HEK293 (cell line): Measurements from ENCODE around the gene LY6G6D.
A peak's percentile ranks its signal among the peaks of the same experiment; 100 is the strongest.

Source experiments
- FEZF1 ChIP-seq: fragments of 450-650 bp; formaldehyde crosslinking; IDR thresholded peaks from 2 replicates; pipeline ENCODE4 v1.5.1; 2016; ENCODE audit warnings: missing biosample characterization, missing genetic modification characterization
- HOXD13 ChIP-seq: sonication (generic); formaldehyde crosslinking; IDR thresholded peaks from 2 replicates; pipeline ENCODE4 v1.8.0; 2022; ENCODE audit warnings: missing genetic modification reagents, borderline replicate concordance
- KLF1 ChIP-seq: fragments of 450-650 bp; formaldehyde crosslinking; IDR thresholded peaks from 2 replicates; pipeline ENCODE4 v1.5.1; 2016; ENCODE audit warnings: missing biosample characterization, missing genetic modification characterization
- KLF7 ChIP-seq: fragments of 450-650 bp; formaldehyde crosslinking; IDR thresholded peaks from 2 replicates; pipeline ENCODE4 v1.5.1; 2016; ENCODE audit warnings: missing biosample characterization, missing genetic modification characterization, borderline replicate concordance
- MYNN ChIP-seq: fragments of 450-650 bp; formaldehyde crosslinking; IDR thresholded peaks from 2 replicates; pipeline ENCODE4 v1.5.1; 2016; ENCODE audit warnings: missing biosample characterization, missing genetic modification characterization, borderline replicate concordance
- REPIN1 ChIP-seq: fragments of 450-650 bp; formaldehyde crosslinking; IDR thresholded peaks from 2 replicates; pipeline ENCODE4 v1.5.1; 2017; ENCODE audit warnings: missing biosample characterization, missing genetic modification characterization, low read depth
- SALL2 ChIP-seq: fragments of 450-650 bp; formaldehyde crosslinking; IDR thresholded peaks from 2 replicates; pipeline ENCODE4 v1.5.0; 2017; ENCODE audit warnings: missing biosample characterization, mild to moderate bottlenecking, missing genetic modification characterization, borderline replicate concordance
- SCRT2 ChIP-seq: fragments of 450-650 bp; formaldehyde crosslinking; IDR thresholded peaks from 2 replicates; pipeline ENCODE4 v1.5.1; 2016; ENCODE audit warnings: missing biosample characterization, missing genetic modification characterization
- SP7 ChIP-seq: fragments of 450-650 bp; formaldehyde crosslinking; IDR thresholded peaks from 2 replicates; pipeline ENCODE4 v1.5.1; 2016; ENCODE audit warnings: missing biosample characterization, missing genetic modification characterization
- ZBTB7A ChIP-seq: fragments of 450-650 bp; formaldehyde crosslinking; IDR thresholded peaks from 2 replicates; pipeline ENCODE4 v1.5.1; 2016; ENCODE audit warnings: low read depth, missing biosample characterization, missing genetic modification characterization
- ZEB2 ChIP-seq: fragments of 450-650 bp; formaldehyde crosslinking; IDR thresholded peaks from 2 replicates; pipeline ENCODE4 v1.5.1; 2016; ENCODE audit warnings: missing biosample characterization, missing genetic modification characterization
- ZNF10 ChIP-seq: fragments of 450-650 bp; formaldehyde crosslinking; IDR thresholded peaks from 2 replicates; pipeline ENCODE4 v1.5.1; 2017; ENCODE audit warnings: missing biosample characterization, missing genetic modification characterization
- ZNF114 ChIP-seq: fragments of 450-650 bp; formaldehyde crosslinking; IDR thresholded peaks from 2 replicates; pipeline ENCODE4 v1.5.0; 2017; ENCODE audit warnings: missing biosample characterization, missing genetic modification characterization
- ZNF138 ChIP-seq: fragments of 450-650 bp; formaldehyde crosslinking; IDR thresholded peaks from 2 replicates; pipeline ENCODE4 v1.5.1; 2016; ENCODE audit warnings: missing biosample characterization, missing genetic modification characterization, borderline replicate concordance
- ZNF146 ChIP-seq: fragments of 450-650 bp; formaldehyde crosslinking; IDR thresholded peaks from 2 replicates; pipeline ENCODE4 v1.5.1; 2016; ENCODE audit warnings: missing biosample characterization, missing genetic modification characterization
- ZNF157 ChIP-seq: fragments of 450-650 bp; formaldehyde crosslinking; IDR thresholded peaks from 2 replicates; pipeline ENCODE4 v1.5.1; 2016; ENCODE audit warnings: missing biosample characterization, missing genetic modification characterization
- ZNF184 ChIP-seq: fragments of 450-650 bp; IDR thresholded peaks from 2 replicates; pipeline ENCODE4 v1.5.1; 2018; ENCODE audit warnings: missing biosample characterization, mild to moderate bottlenecking, missing genetic modification characterization
- ZNF211 ChIP-seq: fragments of 450-650 bp; formaldehyde crosslinking; IDR thresholded peaks from 2 replicates; pipeline ENCODE4 v1.5.1; 2016; ENCODE audit warnings: low read depth, missing biosample characterization, missing genetic modification characterization
- ZNF266 ChIP-seq: fragments of 450-650 bp; formaldehyde crosslinking; IDR thresholded peaks from 2 replicates; pipeline ENCODE4 v1.5.1; 2016; ENCODE audit warnings: missing biosample characterization, missing genetic modification characterization, low read depth
- ZNF292 ChIP-seq: fragments of 450-650 bp; formaldehyde crosslinking; IDR thresholded peaks from 2 replicates; pipeline ENCODE4 v1.5.1; 2016; ENCODE audit warnings: low read depth, missing biosample characterization, missing genetic modification characterization, borderline replicate concordance
- ZNF324 ChIP-seq: fragments of 450-650 bp; formaldehyde crosslinking; IDR thresholded peaks from 2 replicates; pipeline ENCODE4 v1.5.1; 2016; ENCODE audit warnings: missing biosample characterization, missing genetic modification characterization
- ZNF350 ChIP-seq: fragments of 450-650 bp; formaldehyde crosslinking; IDR thresholded peaks from 2 replicates; pipeline ENCODE4 v1.5.0; 2017; ENCODE audit warnings: missing biosample characterization, mild to moderate bottlenecking, missing genetic modification characterization
- ZNF366 ChIP-seq: fragments of 450-650 bp; formaldehyde crosslinking; conservative IDR thresholded peaks from 2 replicates; pipeline ENCODE4 v1.5.1; 2016; ENCODE audit warnings: missing biosample characterization, missing genetic modification characterization
- ZNF426 ChIP-seq: fragments of 450-650 bp; formaldehyde crosslinking; IDR thresholded peaks from 2 replicates; pipeline ENCODE4 v1.5.1; 2017; ENCODE audit warnings: missing biosample characterization, missing genetic modification characterization, mild to moderate bottlenecking, inconsistent platforms, moderate library complexity
- ZNF510 ChIP-seq: fragments of 450-650 bp; formaldehyde crosslinking; IDR thresholded peaks from 2 replicates; pipeline ENCODE4 v1.5.1; 2018; ENCODE audit warnings: mild to moderate bottlenecking, missing genetic modification characterization, missing biosample characterization; ENCODE audit not compliant: insufficient replicate concordance
- ZNF514 ChIP-seq: fragments of 450-650 bp; formaldehyde crosslinking; IDR thresholded peaks from 2 replicates; pipeline ENCODE4 v1.5.1; 2016; ENCODE audit warnings: missing biosample characterization, missing genetic modification characterization
- ZNF561 ChIP-seq: fragments of 450-650 bp; IDR thresholded peaks from 2 replicates; pipeline ENCODE4 v1.5.1; 2018; ENCODE audit warnings: missing biosample characterization, missing genetic modification characterization, borderline replicate concordance
- ZNF621 ChIP-seq: fragments of 450-650 bp; formaldehyde crosslinking; IDR thresholded peaks from 2 replicates; pipeline ENCODE4 v1.5.1; 2017; ENCODE audit warnings: missing biosample characterization, missing genetic modification characterization
- ZNF670 ChIP-seq: fragments of 450-650 bp; formaldehyde crosslinking; IDR thresholded peaks from 2 replicates; pipeline ENCODE4 v1.5.1; 2016; ENCODE audit warnings: missing biosample characterization, missing genetic modification characterization, low read depth
- ZNF747 ChIP-seq: fragments of 450-650 bp; formaldehyde crosslinking; IDR thresholded peaks from 2 replicates; pipeline ENCODE4 v1.5.1; 2016; ENCODE audit warnings: missing biosample characterization, missing genetic modification characterization
- ZSCAN16 ChIP-seq: fragments of 450-650 bp; formaldehyde crosslinking; IDR thresholded peaks from 2 replicates; pipeline ENCODE4 v1.5.1; 2016; ENCODE audit warnings: missing biosample characterization, missing genetic modification characterization
- TF ChIP-seq, protein P1 (sequence below): fragments of 450-650 bp; formaldehyde crosslinking; IDR thresholded peaks from 2 replicates; pipeline ENCODE4 v1.5.1; 2016; ENCODE audit warnings: missing biosample characterization, missing genetic modification characterization
- TF ChIP-seq, protein P2 (sequence below): fragments of 450-650 bp; formaldehyde crosslinking; IDR thresholded peaks from 2 replicates; pipeline ENCODE4 v1.5.1; 2017; ENCODE audit warnings: missing biosample characterization, missing genetic modification characterization
- TF ChIP-seq, protein P3 (sequence below): fragments of 450-650 bp; formaldehyde crosslinking; optimal IDR thresholded peaks from 2 replicates; pipeline ENCODE3; 2016; ENCODE audit warnings: missing biosample characterization, mild to moderate bottlenecking, missing genetic modification characterization
- TF ChIP-seq, protein P4 (sequence below): fragments of 450-650 bp; formaldehyde crosslinking; IDR thresholded peaks from 2 replicates; pipeline ENCODE4 v1.5.1; 2016; ENCODE audit warnings: missing biosample characterization, missing genetic modification characterization, borderline replicate concordance

Gene LY6G6D

DNA sequence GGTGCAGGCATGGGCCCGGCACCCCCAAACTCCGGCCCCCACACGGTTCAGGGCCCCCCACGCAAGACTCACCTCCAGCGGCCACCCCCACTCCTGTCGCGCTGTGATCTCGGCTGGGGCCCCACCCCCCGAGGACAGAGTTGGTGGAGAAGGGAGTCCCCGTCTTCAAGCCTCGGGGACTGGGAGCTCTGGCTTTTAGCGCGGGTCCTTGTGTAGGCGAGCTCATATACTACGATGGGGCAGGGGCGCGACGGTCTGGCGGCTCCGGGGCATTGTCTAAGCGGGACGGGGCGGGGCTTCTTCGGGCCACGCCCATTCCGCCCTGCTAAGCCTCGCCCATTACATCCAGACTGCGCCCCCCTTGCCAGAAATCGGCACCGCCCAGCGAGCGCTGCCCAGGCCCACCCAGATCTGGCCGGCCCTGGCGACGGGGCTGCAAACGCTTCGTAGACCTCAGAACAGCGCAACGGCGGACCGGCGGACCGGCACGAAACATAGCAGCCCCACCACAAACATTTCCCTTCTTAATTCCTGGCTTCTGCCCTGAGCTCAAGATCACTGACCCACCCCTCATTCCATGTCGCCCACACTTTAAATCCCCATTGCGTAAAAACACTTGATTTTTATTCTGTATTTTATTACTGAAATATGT, 15.0 kb downstream of the LY6G6D start (continued):
- TF ChIP-seq ZNF426 (tag by site-specific recombination) = no peak
- no peak for TF ChIP-seq ZNF211 (tag by site-specific recombination)
- TF ChIP-seq, protein P1, sequence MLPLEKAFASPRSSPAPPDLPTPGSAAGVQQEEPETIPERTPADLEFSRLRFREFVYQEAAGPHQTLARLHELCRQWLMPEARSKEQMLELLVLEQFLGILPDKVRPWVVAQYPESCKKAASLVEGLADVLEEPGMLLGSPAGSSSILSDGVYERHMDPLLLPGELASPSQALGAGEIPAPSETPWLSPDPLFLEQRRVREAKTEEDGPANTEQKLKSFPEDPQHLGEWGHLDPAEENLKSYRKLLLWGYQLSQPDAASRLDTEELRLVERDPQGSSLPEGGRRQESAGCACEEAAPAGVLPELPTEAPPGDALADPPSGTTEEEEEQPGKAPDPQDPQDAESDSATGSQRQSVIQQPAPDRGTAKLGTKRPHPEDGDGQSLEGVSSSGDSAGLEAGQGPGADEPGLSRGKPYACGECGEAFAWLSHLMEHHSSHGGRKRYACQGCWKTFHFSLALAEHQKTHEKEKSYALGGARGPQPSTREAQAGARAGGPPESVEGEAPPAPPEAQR (tag by site-specific recombination) = no peak
- TF ChIP-seq ZNF670 (tag by site-specific recombination) = no peak
- no peak for TF ChIP-seq ZNF292 (tag by site-specific recombination)
- no peak for TF ChIP-seq SALL2 (tag by site-specific recombination)
- TF ChIP-seq REPIN1 = no peak
- TF ChIP-seq ZNF561 (tag by site-specific recombination) = no peak
- peak; percentile 38; the same call in 1 of the 2 replicates for TF ChIP-seq KLF7 (tag by site-specific recombination)
- TF ChIP-seq, protein P2, sequence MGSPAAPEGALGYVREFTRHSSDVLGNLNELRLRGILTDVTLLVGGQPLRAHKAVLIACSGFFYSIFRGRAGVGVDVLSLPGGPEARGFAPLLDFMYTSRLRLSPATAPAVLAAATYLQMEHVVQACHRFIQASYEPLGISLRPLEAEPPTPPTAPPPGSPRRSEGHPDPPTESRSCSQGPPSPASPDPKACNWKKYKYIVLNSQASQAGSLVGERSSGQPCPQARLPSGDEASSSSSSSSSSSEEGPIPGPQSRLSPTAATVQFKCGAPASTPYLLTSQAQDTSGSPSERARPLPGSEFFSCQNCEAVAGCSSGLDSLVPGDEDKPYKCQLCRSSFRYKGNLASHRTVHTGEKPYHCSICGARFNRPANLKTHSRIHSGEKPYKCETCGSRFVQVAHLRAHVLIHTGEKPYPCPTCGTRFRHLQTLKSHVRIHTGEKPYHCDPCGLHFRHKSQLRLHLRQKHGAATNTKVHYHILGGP (tag by site-specific recombination) = no peak
- TF ChIP-seq FEZF1 (tag by site-specific recombination) = no peak
- peak; percentile 52; the same call in 1 of the 2 replicates for TF ChIP-seq MYNN (tag by site-specific recombination)
- no peak for TF ChIP-seq ZNF747 (tag by site-specific recombination)
- TF ChIP-seq ZNF114 (tag by site-specific recombination) = no peak
- no peak for TF ChIP-seq ZNF350 (tag by site-specific recombination)
- TF ChIP-seq SCRT2 = no peak
- TF ChIP-seq ZNF146 (tag by site-specific recombination) = no peak
- peak; percentile 50; the same call in 1 of the 2 replicates for TF ChIP-seq ZEB2
- TF ChIP-seq, protein P3, sequence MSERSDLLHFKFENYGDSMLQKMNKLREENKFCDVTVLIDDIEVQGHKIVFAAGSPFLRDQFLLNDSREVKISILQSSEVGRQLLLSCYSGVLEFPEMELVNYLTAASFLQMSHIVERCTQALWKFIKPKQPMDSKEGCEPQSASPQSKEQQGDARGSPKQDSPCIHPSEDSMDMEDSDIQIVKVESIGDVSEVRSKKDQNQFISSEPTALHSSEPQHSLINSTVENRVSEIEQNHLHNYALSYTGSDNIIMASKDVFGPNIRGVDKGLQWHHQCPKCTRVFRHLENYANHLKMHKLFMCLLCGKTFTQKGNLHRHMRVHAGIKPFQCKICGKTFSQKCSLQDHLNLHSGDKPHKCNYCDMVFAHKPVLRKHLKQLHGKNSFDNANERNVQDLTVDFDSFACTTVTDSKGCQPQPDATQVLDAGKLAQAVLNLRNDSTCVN (tag by site-specific recombination) = peak; percentile 58
- peak; percentile 93 for TF ChIP-seq KLF1 (tag by site-specific recombination)
- TF ChIP-seq ZNF621 = no peak
- TF ChIP-seq ZNF514 = no peak
- TF ChIP-seq ZNF510 = no peak
- TF ChIP-seq, protein P4, sequence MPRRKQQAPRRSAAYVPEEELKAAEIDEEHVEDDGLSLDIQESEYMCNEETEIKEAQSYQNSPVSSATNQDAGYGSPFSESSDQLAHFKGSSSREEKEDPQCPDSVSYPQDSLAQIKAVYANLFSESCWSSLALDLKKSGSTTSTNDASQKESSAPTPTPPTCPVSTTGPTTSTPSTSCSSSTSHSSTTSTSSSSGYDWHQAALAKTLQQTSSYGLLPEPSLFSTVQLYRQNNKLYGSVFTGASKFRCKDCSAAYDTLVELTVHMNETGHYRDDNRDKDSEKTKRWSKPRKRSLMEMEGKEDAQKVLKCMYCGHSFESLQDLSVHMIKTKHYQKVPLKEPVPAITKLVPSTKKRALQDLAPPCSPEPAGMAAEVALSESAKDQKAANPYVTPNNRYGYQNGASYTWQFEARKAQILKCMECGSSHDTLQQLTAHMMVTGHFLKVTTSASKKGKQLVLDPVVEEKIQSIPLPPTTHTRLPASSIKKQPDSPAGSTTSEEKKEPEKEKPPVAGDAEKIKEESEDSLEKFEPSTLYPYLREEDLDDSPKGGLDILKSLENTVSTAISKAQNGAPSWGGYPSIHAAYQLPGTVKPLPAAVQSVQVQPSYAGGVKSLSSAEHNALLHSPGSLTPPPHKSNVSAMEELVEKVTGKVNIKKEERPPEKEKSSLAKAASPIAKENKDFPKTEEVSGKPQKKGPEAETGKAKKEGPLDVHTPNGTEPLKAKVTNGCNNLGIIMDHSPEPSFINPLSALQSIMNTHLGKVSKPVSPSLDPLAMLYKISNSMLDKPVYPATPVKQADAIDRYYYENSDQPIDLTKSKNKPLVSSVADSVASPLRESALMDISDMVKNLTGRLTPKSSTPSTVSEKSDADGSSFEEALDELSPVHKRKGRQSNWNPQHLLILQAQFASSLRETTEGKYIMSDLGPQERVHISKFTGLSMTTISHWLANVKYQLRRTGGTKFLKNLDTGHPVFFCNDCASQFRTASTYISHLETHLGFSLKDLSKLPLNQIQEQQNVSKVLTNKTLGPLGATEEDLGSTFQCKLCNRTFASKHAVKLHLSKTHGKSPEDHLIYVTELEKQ (tag by site-specific recombination) = no peak
- TF ChIP-seq ZNF266 (tag by site-specific recombination) = no peak
- no peak for TF ChIP-seq ZNF184 (tag by site-specific recombination)
- TF ChIP-seq ZNF366 (tag by site-specific recombination) = no peak
- TF ChIP-seq SP7 = no peak
- no peak for TF ChIP-seq ZBTB7A
- TF ChIP-seq ZSCAN16 (tag by site-specific recombination) = no peak
- TF ChIP-seq ZNF157 (tag by site-specific recombination) = no peak
- TF ChIP-seq HOXD13 = no peak
- TF ChIP-seq ZNF138 = no peak
- no peak for TF ChIP-seq ZNF324 (tag by site-specific recombination)
- 0 out of 2 replicates have a peak, but pooled peaks have one; percentile 29 for TF ChIP-seq ZNF10
